Testis (tissue), 2 donors: ENCODE results near the gene PCYOX1L.

Experiments used
- CTCF ChIP-seq, 3 experiments: fragments of 450-650 bp in 2 of 3; fragments of 200-600 bp in 1 of 3; sonication (generic) in 1 of 3; IDR thresholded peaks; one replicate each; pipeline ENCODE4 v1.5.1; 2016 to 2019; ENCODE audit warnings: antibody characterized with exemption in 3 of 3, mild to moderate bottlenecking in 2 of 3, moderate library complexity in 1 of 3
- POLR2A ChIP-seq: fragments of 450-650 bp; IDR thresholded peaks from one replicate; pipeline ENCODE4 v1.6.1; 2017; ENCODE audit warnings: antibody characterized with exemption, mild to moderate bottlenecking, moderate library complexity

DNA sequence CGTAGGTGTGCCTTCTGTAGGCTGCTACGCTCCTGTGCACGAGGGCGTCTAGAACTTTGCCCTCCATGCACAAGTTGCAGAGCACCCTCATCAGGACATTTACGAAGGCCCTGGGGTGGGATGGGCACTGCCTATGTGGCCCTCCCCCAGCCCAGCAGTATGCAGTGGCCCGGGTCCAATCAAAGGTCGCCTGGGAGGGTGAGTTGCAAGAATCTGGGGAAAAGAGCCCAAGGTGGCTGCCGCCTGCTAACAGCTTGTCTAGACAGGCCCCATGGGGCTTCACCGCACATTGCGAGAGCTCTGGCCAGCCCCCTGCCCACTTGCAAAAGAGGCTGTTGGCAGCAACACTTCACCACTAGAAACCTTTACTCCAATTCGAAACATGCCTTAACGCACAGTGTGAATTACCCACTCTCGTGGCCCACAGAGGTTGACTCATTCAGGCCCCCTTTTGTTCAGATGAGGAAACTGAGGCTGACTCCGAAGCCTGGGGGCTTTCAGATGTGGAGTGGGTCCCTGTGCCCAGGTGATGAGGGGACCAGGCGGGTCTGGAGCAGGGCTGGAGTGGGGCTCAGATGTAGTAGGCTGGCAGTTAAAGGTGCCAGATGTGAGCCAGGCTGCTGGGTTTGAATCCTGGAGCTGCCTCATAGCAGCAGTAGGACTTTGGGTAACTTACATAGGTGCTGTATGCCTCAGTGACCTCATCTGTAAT, 53.0 kb downstream of the PCYOX1L start:
- TF ChIP-seq CTCF (IDR thresholded peaks at IDR 0.05), result no peak
- no peak for TF ChIP-seq POLR2A
